Measurements from ENCODE around the gene GPX8. TPM values are rescaled to one million over a fixed set of nuclear protein-coding genes. Genes with fewer than 3 reads are reported as not detected.

The GPX8 gene
- total and polyA plus RNA-seq, 2 of the 4 experiments (the other 2 are of a cell fraction), result 131 to 166 TPM

GRCh38 chr5:55191165-55191564, 31.2 kb downstream of the GPX8 start:
- no peak for DNase-seq
- no peak overlapping the region for H2AK9ac ChIP-seq (replicated peaks; ENCODE audit: low read depth, low read length, poor library complexity)
- H4K20me1 ChIP-seq (ENCODE audit: insufficient read depth, low read length), result no peaks in the 10 kb centered on the region
- no peak overlapping the region for H3K4ac ChIP-seq (ENCODE audit: low read depth, low read length)
- no peaks in the 10 kb centered on the region for H3K4me1 ChIP-seq (ENCODE audit: control insufficient read depth, insufficient read depth, low read length)
- H3K9me3 ChIP-seq (ENCODE audit: control insufficient read depth, insufficient read depth, low read length), result 0 out of 2 replicates have a peak, but pooled peaks cover 2% of the 10 kb centered on the region
- H3K27me3 ChIP-seq (ENCODE audit: control insufficient read depth, insufficient read depth, low read length), result peaks cover 51% of the 10 kb centered on the region
- H3K23ac ChIP-seq (ENCODE audit: low read depth, low read length), result no peak overlapping the region
- no peak overlapping the region for H4K8ac ChIP-seq (ENCODE audit: low read depth in 2 of 2, low read length in 2 of 2)
- H2BK20ac ChIP-seq (ENCODE audit: low read depth, low read length), result no peak overlapping the region
- in situ Hi-C loops (cut with MboI; ENCODE audit: low sequenced_read_pairs) (no loop called here), dilution Hi-C loops (cut with HindIII; ENCODE audit: low sequenced_read_pairs, unreplicated experiment) (no loop called here), intact Hi-C loops (cut with micrococcal nuclease) (no loop called here)
- no peak overlapping the region for H2AK5ac ChIP-seq (ENCODE audit: low read depth, low read length)
- no peaks in the 10 kb centered on the region for H3K36me3 ChIP-seq (ENCODE audit: control insufficient read depth, insufficient read depth, low read length)
- H4K5ac ChIP-seq (ENCODE audit: low read depth, low read length), result no peak overlapping the region
- POLR2A ChIA-PET (ENCODE audit: unreplicated experiment), result no interaction called here
- H3K79me1 ChIP-seq (ENCODE audit: low read depth in 1 of 2, low read length in 2 of 2), result no peaks in the 10 kb centered on the region
- no peak overlapping the region for H2BK15ac ChIP-seq (ENCODE audit: low read depth, low read length)
- no peak overlapping the region for H3K4me3 ChIP-seq (ENCODE audit: insufficient read depth, low read depth, low read length)
- no peak overlapping the region for H3K4me2 ChIP-seq (ENCODE audit: low read depth, low read length)
- no peak overlapping the region for H3K27ac ChIP-seq (ENCODE audit: insufficient read depth, low read length)
- H3K9ac ChIP-seq (ENCODE audit: low read depth, low read length), result no peak overlapping the region
- H2BK5ac ChIP-seq (ENCODE audit: low read depth, low read length, poor library complexity, severe bottlenecking), result no peak overlapping the region
- BruUV-seq (replicated peaks), result no TSS peak
- 0 out of 2 replicates have a peak, but pooled peaks have one; percentile 20 for TF ChIP-seq CEBPB (IDR thresholded peaks at IDR 0.05; ENCODE audit: low read depth, low read length)
- no peak for TF ChIP-seq MAZ (IDR thresholded peaks at IDR 0.05; ENCODE audit: borderline replicate concordance, low read depth, low read length)
- no peak for TF ChIP-seq USF2 (IDR thresholded peaks at IDR 0.05; ENCODE audit: low read depth, low read length)
- TF ChIP-seq MAFK (IDR thresholded peaks at IDR 0.05; ENCODE audit: low read depth, low read length), result no peak
- TF ChIP-seq CTCF (conservative IDR thresholded peaks at IDR 0.05; ENCODE audit: low read depth, low read length), result no peak
- TF ChIP-seq BHLHE40 (IDR thresholded peaks at IDR 0.05; ENCODE audit: low read depth, low read length), result no peak
- TF ChIP-seq RFX5 (IDR thresholded peaks at IDR 0.05; ENCODE audit: low read depth, low read length), result no peak
- no peak overlapping the region for H2AFZ ChIP-seq (replicated peaks; ENCODE audit: low read length, poor library complexity)
- H3K18ac ChIP-seq (ENCODE audit: low read depth, low read length), result no peak overlapping the region
- H4K91ac ChIP-seq (ENCODE audit: insufficient read depth, low read depth, low read length), result no peak overlapping the region
- H3K9me1 ChIP-seq (ENCODE audit: insufficient read depth, low read length), result no peaks in the 10 kb centered on the region
- CTCF ChIA-PET, result no interaction called here
- no peak for ATAC-seq (ENCODE audit: low read depth)
- no peak overlapping the region for H3K14ac ChIP-seq (replicated peaks; ENCODE audit: low read depth, low read length)
- WGBS, 2 experiments (ENCODE audit: extremely low coverage in 2 of 2, insufficient read length in 1 of 2), result no CpG with 5 or more reads among the region's 2 CpGs
- H3K56ac ChIP-seq (ENCODE audit: extremely low read depth, insufficient read depth, low read length), result no peak overlapping the region
- H2BK120ac ChIP-seq (ENCODE audit: low read depth, low read length), result no peak overlapping the region

Data from IMR-90 (cell line).